DMS114 treated with DMSO at 0.1 percent for 48 hours (cell line): ENCODE measurements around the gene PRIM1.
"Not testable (repeated sequence)": the region's sequence is repeated elsewhere in the genome, so short reads cannot be mapped to it uniquely, and the experiment has no call there.

ENCODE experiments used
- DNase-seq: peaks from one replicate; lab custom pipeline; 2025; ENCODE audit not compliant: unreplicated experiment; lab: John Stamatoyannopoulos, UW

The PRIM1 gene

DNA sequence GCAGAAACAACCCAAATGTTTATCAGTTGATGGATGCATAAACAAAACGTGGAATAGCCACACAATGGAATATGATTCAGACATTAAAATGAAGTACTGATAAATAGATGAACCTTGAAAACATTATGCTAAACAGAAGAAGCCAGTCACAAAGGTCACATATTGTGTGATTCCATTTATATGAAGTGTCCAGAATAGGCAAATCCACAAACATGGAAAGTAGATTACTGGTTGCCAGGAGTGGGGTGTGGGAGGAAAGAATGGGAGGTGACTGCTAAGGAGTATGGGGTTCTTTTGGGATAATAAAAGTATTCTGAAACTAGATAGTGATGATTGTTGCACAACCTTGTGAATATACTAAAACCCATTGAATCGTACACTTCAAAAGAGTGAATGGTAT, 9.7 kb upstream of the PRIM1 start:
- no peak for DNase-seq

DNA sequence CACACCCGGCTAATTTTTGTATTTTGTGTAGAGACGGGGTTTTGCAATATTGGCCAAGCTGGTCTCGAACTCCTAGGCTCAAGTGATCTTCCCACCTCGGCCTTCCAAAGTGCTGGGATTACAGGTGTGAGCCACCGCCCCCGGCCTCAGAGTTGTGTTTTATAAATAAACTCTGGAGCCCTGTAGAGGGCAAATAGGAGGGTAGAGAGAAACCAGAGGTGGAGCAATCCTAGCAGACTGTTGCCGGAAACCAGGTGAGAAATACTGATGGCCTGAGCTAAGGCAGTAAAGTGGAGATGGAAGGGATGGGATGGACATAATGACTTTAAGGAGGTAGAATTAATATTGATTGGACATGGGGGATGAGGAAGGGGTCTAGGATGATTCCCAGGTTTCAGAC, 8.3 kb upstream of the PRIM1 start:
- DNase-seq, result no peak

DNA sequence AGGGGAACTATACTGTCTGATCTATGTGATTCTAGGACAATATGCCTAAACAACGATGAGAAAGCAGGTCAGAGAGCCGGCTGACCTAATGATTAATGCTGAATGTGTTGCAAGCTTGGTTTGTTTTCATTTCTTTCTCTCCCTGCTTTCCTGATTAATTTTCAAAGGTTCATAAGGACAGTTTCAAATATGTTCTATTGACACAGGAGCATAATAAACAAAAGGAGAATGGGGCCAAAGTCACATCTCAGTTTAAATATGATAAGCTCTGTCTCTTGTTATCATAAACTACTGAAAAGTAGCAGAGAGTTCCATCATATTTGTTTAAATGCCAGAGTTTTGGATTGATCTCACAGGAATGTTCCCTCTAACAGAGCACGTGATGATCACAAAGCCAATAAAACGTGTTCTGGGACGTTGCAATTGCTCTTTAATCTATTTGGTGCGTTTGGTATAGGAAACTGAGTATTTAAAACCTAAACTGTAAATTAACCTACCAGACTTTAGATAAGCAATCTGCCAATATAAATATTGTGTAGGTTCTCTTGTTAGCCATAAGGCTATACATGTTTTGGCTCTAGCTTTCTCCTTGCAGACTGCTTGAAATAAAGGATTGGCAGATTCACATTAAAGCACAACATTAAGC, 7.3 kb upstream of the PRIM1 start:
- DNase-seq, result no peak

DNA sequence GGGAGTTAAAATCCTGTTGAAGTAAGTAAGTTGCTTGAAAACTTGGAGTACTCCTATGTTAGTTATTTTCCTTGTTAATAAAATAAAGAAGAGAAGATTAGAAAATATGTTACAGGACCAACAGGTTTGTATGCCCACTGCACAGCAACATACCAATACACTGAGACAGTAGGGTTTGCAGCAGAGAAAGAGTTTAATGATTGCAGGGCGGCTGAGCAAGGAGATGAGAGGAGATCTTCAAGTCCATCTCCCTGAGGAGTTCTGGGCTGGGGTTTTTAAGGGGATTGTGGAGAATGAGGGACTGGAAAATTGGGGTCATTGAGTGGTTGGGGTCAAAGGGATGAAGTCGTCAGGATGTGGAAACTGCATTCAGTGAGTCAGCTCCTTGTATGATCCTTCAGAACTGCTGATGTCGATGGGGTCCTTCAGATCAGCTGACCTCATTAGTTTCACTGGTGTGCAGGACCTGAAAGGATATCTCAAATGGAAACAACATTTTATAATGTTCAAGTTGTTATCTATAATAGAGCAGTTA, 6.7 kb upstream of the PRIM1 start:
- no peak for DNase-seq

DNA sequence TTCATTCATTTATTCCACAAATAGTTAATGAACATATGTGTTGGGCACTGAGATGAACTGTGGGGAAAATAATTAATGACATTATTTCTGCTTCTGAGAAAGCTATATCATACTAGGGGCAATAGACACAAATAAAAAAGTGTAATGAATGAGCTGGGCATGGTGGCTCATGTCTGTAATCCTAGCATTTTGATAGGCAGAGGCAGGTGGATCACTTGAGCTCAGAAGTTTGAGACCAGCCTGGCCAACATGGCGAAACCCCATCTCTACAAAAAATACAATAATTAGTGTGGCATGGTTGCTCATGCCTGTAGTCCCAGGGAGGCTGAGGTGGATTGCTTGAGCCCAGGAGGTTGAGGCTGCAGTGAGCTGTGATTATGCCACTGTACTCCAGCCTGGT, 5.8 kb upstream of the PRIM1 start:
- not testable (repeated sequence) for DNase-seq

DNA sequence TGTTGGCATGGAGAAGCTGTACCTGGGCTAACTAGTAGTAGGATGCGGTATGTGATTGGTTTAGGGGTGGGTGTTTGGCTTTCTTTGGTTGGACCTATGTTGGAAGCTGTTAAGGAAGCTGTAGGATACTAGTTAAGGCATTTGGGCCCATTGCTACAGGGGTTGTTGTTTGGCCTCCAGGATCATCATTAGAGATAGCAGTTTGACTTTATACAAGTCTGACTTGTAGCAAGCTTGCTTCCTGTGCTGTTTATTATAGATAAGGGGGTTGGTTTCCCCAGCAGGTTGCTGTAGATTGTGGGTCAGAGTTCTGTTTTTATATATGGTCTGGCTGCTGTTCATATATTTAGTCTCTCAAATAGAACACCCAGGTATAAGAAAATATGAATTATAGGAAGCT, 1.4 kb upstream of the PRIM1 start:
- DNase-seq, result no peak

DNA sequence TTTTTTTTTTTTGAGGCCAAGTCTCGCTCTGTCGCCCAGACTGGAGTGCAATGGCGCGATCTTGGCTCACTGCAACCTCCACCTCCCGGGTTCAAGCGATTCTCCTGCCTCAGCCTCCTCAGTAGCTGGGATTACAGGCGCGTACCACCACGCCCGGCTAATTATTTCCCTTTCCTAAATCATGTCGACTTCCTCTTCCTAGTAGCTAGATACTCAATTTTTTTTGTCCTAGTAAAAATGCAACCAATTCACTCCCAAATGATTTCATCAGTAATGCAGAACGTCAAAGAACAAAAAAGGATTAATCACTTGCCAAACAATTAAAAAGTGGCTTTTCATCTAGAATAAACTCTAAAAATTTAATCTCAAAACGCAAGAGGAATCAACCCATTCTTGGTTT, 1.5 kb downstream of the PRIM1 start:
- DNase-seq, result not testable (repeated sequence)

DNA sequence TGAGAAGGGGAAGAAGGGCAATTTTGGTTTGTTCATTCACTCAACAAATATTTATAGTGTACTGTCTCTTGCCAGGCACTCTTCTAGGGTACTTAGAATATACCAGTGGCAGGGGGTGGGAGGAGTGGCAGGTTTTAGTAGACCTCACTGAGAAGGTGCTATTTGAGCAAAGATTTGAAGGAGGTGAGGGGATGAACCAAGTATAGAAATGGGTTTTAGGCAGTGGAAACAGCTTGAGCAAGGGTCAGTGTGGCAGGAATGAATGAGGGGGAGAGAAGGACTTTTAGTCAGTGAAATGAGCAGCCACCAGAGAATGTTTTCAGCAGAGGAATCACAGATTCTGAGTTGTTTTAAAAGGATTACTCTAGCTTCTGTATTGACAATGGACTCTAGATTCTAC, 2.3 kb downstream of the PRIM1 start:
- DNase-seq, result no peak

DNA sequence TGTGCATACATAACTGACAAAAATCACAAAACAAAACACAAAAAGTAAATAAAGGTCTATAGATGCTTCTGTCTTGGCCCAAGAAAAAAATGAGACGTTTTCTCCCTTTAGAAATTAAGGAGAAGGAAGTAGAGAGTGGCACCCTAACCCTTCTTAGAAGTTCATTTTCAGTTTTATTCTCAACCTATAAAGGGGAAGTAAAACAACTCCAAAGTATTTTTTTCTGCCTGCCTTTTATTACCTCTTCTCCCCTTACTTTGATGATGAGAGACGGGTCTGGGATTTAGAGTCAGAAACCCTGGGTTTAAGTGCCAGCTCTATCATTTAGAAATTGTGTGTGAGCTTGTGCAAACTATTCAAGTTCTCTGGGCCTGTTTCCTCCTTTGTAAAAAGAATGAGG, 2.8 kb downstream of the PRIM1 start:
- DNase-seq, result no peak

DNA sequence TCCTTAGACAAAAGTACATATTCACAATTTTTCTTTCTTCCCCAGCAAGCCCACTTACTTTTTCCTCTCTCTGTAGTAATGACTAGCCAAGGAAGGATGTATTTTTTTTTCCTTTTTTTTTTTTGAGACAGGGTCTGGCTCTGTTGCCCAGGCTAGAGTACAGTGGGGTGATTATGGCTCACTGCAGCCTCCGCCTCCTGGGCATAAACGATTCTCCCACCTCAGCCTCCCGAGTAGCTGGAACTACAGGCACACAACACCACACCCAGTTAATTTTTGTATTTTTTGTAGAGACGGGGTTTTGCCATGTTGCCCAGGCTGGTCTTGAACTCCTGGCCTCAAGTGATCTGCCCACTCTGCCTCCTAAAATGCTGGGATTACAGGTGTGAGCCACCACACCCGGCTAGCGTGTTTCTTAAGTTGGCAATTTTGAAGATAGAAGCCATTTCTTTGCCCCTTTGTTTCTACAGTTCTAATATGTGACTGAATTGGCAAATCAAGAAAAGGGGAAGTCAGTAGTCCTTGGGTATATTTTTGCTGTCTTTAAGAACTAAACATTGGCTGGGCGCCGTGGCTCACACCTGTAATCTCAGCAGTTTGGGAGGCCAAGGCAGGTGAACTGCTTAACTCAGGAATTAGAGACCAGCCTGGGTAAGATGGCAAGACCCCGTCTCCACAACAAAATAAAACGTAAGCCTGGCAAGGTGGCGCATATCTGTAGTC, 23.8 kb downstream of the PRIM1 start:
- no peak for DNase-seq

DNA sequence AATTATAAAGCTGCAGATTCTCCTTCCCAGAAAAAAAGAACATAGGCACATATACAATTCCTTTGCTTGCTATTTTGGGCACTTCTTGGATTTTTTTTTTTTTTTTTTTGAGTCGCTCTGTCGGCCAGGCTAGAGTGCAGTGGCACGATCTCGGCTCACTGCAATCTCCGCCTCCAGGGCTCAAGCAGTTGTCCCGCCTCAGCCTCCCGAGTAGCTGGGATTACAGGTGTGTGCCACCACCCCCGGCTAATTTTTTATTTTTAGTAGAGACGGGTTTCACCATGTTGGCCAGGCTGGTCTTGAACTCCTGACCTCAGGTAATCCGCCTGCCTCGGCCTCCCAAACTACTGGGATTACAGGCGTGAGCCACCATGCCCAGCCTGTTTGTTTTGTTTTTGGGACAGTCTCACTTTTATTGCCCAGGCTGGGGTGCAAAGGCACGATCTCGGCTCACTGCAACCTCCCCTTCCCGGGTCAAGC, 25.9 kb downstream of the PRIM1 start:
- DNase-seq, result not testable (repeated sequence)

DNA sequence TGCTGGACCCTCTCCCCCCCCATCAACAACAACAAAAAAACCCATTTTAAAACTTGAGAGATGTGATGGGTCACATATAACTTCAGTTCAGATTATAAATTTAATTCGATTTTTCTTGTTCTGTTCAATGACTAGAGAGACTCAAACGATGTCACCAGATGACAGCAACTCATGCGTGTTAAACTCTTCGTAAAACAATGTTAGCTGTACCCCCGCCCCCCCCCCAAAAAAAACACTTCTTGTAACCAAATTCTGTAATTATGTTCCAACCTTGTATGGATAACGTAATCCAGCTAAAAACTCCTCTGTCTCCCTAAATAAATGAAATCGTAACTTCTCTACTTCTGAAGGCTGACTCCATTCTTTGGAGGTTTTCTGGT, 26.4 kb downstream of the PRIM1 start:
- DNase-seq, result no peak

DNA sequence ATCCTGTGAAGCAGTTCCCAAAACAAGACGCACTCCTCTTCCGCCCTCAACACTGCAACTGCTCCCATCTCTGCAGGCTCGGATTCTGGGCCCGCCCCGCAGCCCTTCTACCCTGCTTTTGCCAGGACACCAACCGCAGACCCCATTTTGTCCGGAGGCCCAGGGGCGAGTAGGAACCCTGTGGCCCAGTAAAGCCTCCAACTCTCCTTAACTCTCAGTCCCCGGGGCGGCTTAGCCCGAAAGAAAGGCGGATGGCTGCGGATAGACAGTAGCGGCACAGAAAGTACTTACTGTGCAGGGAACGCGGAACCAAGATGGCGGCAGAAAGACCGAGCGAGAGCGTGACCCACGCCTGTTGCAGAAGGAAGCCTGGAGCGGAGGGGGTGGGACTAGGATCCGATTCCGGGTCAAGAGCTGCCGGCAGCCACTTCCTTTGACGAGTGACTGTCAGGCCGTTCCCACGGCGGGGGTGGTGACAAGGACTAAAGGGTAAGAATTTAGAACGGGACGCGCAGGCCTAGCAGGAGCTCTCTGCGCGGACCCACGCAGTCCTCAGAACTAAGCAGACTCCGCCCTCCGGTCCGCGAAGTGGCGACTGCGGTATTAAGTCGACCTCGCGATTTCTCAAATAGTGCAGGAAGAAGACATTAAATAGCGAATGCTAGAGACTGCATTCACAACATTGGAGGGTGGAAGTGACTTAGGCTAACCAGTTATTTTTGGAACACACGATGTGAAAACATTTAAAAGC, 27.0 kb downstream of the PRIM1 start, which contains the start of gene NACA:
Gene NACA, minus strand, starts transcription at position 328 of the 751 bp plus-strand sequence. CDS start 778 bp downstream, outside the sequence.
- DNase-seq, result peak; percentile 98

DNA sequence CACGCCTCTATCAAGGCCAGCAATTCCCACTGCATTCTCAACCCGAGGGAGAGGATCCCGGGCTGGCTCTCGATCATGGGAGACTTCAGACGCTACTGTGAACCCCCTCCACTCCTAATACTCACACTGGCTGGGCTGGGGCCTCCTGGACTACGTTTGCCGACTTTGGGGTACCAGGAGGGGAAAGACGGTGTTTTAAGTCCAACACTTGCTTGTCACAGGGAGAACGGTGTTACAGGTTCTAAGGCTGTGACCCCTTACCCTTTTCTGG, 27.5 kb downstream of the PRIM1 start:
- no peak for DNase-seq

DNA sequence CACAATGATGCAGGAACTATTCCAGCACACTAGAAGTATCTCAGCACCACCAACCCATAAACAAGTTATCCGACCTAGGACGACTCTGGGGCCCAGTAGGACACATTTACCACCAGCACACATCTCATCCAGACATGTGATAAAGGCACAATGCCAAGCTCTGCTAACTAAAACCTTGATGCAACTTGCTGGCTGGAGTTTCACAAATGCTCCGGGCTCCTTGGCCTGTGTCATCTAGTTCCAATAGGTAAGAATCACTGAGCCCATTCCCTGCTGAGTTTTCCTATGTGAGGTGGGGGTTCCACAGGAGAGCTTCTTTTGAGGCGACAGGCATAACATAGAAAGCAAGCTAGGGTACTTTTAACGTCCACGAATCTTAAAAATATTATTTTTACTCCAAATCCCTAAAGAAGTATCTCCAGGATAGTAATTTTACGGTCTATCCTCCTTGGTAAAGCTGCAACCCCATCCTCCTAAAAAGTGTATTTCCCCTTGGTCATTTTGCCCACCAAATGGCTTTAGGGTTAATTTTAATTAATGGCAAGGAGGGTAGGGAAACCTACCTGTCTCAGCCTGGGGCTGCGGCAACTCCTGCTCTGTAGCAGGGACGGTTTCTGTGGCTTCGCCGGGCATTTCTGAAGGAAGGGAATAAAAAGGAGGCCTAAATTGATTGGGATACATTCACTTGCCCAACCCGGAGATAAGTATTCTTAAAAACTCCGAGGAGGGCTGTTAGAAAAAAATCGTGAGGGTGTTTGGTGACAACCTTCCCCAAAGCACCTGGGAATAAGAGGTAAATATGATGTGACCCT, 28.0 kb downstream of the PRIM1 start:
- no peak for DNase-seq

DNA sequence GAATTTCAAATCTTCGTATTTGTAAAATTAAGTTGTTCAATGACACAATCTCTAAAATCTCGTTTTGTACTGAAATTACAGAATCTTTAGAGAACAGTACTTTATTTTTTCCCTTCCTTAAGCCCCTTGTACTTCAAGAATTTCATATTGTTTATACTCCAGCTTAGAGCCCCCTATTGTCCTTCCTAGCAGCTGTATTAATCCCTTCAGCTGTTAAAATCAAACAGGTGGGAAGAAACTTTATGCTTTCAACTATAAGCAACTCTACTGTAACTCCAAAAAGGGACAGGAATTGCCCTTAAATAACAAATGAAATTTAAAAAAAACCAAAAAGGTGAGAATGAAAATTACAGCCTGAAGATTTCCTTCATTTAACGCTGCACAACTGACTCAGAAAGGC, 28.8 kb downstream of the PRIM1 start:
- DNase-seq, result no peak

DNA sequence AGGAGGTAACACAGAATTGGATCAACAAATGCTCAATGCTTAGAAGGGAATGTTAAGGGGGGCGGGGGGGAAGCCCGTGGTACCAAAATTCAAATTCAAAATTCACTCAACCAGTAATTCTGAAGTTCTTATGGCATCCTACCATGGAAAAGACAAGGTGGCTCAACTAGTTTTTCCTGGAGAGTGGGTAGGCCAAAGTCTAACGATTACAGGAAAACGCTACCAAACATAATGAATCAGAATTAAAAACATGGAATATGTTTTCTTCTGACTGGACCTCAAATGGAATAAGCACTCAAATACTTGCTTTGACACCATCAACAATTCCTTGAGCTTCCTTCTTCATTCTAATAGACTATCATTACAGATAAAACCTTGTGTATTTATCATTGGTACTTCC, 29.3 kb downstream of the PRIM1 start:
- DNase-seq, result no peak

DNA sequence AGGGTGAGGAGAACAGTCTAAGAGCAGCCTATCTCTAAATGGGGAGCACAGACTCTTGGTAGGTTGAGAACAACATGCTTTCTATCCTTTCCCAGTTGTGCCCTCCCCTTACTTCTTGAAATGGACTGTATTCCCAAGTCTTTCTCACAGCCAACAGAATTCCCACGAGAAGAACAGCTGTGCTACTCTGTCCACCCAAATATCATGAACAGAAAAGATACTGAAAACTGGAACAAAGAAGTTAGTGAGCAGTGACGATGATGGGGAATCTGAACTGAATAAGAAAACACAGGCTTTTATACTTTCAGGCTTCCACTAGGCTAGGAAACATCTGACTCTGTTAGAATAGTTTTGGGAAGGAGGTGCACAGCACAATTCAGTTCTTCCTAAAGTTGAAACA, 30.4 kb downstream of the PRIM1 start:
- no peak for DNase-seq

DNA sequence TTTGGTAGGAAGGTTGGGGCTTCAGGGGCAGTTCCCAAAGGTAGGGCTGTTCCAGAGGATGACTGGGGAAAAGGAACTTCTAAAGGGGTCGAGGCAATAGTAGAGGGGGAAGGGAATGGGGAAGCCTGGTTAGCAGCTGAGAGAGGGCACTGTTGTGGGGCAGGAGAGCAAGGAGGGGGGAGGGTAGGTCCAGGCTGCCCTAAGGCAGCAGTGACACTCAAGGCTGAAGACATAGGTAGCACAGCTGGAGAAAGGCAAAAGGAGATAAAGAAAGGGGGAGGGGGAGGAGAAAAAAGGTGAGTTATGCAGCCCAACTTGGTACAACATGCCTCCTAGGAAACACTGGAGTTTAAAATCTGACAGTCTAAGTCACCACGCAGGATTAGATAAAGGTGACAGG, 30.9 kb downstream of the PRIM1 start:
- no peak for DNase-seq

DNA sequence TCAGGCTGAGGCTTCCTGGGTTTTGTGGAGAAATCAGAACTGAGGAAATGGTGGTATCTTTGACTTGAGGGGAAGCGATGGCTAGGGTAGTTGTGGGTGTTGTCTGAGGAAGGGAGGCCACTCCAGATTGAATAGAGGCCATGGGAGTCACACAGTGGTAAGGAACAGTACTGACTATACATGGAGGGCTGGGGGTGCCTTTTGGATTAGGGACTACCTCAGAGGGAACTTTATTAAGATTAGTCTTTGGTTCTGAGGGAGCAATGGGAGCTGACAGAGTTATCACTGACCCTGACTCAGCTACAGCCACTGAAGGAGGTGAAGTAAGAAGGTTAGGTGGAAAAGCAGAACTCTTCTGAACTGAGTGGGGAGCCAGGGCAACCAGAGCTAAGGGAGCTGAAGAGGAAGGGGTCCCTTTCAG, 31.4 kb downstream of the PRIM1 start:
- no peak for DNase-seq

DNA sequence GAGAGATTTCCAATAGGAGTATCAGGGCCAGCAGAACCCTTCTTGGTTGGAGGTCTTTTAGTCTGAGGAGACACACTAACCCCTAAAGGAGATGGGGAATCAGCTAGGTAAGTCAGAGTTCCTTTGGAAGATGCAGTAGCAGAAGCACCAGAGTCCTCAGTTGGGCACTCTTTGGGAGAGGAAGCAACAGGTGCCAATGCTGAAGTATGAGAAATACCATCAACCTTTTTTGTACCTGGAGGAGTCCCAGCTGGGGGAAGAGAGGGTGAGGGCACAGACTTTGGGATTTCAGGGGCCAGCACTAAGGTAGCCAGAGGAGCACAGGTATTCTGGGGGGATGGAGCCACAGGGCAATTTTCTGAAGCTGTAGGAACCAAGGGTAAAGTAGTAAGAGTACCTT, 33.1 kb downstream of the PRIM1 start:
- DNase-seq, result no peak
